Cerebellar nuclear complex (tissue), 1 donor: ENCODE results near the gene NME4.
"Not testable (repeated sequence)": the region's sequence is repeated elsewhere in the genome, so short reads cannot be mapped to it uniquely, and the experiment has no call there.

Source experiments
- DNase-seq, 2 experiments: peaks; one replicate each; lab custom pipeline; 2025; lab: John Stamatoyannopoulos, UW

NME4 gene

DNA sequence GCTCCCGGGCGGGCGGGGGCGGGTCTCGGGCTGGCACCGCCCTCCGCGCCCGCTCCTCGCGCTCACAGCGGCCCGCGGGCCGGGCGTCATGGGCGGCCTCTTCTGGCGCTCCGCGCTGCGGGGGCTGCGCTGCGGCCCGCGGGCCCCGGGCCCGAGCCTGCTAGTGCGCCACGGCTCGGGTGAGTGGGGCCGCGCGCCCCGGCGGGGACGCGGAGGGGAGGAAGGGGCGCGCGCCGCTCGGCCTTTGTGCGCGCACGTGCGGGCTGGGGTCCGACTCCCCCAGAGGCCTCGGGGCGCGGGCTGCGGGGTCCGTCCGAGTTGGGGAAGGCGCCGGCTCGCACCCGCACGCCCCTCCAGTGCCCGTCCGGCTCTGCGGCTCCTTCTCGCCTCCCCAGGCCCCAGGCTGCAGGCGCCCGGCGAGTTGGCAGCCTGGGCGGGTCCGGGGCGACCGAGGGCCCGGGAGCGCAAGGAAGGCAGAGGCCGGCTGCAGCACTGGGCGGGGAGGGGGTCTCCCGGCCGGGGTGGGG, at the start of gene NME4:
Gene NME4 (plus strand): TSS at position 65 of the 527 bp plus-strand sequence. CDS start 24 bp downstream, at position 89.
- no peak for DNase-seq

DNA sequence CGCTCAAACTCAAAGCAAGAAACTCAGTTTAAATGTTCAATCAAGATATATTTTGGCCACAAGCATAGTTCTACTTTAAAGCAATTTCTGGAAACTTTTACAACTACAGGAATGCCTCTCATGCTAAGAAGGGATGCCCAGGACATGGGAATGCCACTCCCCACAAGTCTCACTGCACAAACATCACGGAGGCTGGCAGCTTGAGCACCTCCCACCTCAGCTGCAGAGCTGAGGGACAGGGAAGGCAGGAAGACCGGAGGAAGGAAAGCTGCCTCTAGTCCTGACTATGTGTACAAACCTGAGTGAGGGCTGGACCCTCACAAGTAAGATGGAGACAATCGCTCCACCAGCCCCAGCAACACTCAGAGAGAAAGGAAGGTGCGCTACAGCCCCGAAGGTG, 49.8 kb upstream of the NME4 start:
- no peak for DNase-seq

DNA sequence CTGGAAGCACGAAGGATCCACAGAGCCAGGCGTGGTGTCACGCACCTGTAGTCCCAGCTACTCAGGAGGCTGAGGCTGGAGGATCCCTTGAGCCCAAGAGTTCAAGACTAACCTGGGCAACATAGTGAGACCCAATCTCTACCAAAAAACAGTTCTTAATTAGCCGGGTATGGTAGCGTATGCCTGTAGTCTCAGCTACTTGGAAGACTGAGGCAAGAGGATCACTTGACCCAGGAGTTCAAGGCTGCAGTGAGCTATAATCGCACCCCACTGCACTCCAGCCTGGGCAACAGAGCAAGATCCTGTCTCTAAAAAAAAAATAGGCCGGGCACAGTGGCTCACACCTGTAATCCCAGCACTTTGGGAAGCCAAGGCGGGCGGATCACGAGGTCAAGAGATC, 48.5 kb upstream of the NME4 start:
- DNase-seq: not testable (repeated sequence)

DNA sequence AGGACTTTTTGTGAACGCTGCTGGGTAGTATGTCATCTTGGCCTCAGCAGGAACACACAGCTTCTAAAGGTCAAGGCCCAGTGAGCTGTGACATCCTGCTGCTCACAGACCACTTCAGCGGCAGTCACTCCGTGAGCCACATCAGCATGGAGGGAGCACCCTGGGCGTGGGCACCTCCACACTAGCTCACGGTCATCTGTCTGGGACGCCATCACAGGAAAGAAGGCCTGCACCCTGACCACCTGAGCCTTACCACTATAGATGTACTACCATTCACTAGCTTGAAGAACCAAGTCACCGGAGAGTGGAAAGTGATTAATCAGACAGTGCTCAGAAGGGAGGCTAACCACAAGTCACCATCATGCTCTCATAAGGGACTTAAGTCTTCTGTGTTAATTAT, 47.8 kb upstream of the NME4 start:
- DNase-seq: no peak

DNA sequence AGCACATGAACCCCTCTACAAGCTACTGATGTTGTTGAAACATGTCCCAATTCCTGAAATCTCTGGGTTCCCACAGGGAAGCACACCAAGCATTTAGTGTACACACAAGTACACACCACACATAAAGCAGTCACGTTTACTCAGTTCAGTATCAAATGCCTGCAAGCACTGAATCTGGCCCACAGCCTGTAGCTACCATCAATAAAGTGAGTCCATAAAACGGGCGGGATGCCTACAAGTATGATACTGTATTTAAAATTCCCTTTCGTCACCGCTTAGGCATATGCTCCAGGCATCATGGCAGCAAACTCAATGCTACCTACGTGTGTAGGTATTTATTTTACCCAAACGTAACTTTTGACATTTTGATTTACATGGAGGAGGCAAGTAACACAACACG, 46.8 kb upstream of the NME4 start:
- DNase-seq: no peak

DNA sequence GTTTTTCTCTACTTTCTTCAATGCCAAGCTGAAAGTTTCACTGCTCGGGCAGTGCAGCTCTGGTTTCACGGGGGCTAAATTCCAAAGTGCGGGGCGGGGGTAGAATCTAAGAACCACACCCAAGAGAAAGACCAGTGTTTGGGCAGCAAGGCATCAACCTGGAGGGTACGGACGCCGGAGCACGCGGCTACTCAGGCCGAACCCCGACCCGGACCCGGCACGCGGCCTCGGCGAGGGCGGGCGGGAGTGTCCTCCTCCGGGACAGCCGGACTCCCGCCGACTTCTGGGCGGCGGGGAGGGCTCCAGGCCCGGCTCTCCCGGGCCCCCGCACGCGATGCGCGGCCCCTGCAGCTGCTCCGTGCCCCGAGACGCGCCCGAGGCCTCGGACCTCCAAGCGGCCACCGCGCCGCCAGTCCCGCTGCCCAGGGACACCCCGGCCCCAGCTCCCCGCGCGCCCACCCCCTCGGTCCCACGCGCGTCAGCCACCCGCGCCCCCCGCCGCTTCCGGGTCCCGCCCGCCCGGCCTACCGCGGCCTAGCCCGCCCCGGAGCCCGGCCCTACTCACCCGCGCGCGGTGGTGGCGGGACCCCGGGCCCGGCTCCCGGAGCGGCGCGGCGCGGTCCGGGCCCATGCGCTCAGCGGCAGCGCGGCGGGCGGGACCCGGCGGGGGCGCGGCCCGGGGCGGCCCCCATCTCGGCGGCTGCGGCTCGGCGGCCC, 45.0 kb upstream of the NME4 start:
- no peak for DNase-seq

DNA sequence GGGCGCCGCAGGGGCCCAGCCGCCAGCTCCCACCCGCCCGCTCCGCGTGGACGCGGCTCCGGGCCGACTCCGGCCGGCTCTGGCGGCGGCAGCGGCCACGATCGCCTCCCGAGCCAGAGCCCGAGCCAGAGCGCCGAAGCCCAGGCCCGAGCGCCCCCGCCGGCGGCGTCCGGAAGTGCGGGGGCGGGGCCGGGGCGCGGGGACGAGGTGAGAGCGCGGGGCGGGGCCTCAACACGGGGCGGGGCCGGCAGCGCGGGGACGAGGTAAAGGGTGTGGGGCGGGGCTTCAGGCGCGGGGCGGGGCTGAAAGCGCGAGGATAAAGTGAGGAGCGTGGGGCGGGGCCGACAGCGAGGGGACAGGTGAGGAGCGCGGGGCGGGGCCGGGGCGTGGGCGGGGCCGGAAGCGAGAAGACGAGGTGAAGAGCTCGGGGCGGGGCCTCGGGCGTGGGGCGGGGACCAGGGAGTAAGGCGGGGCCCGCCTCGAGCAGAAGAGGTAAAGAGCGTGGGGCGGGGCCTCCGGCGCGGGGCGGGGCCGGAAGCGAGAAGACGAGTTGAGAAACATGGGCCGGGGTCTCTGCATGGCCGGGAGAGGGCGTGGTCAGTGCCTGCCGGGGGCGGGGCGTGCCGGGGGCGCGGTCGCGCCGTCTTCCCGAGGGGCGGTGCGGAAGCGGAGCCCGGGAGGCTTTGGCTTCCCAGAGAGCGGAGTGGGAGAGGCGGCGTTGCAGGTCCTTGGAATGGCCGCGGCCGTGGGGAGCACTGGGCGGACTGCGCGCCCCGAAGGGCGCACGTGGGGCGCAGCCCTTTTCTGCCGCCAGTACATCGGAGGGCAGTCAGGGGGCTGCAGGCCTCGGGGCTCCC, 44.2 kb upstream of the NME4 start, which contains the start of gene AXIN1:
Gene AXIN1 (minus strand): TSS at position 177 of the 857 bp plus-strand sequence. CDS start 5,698 bp downstream, outside the sequence.
- peak; percentile 30 to 72 for DNase-seq

DNA sequence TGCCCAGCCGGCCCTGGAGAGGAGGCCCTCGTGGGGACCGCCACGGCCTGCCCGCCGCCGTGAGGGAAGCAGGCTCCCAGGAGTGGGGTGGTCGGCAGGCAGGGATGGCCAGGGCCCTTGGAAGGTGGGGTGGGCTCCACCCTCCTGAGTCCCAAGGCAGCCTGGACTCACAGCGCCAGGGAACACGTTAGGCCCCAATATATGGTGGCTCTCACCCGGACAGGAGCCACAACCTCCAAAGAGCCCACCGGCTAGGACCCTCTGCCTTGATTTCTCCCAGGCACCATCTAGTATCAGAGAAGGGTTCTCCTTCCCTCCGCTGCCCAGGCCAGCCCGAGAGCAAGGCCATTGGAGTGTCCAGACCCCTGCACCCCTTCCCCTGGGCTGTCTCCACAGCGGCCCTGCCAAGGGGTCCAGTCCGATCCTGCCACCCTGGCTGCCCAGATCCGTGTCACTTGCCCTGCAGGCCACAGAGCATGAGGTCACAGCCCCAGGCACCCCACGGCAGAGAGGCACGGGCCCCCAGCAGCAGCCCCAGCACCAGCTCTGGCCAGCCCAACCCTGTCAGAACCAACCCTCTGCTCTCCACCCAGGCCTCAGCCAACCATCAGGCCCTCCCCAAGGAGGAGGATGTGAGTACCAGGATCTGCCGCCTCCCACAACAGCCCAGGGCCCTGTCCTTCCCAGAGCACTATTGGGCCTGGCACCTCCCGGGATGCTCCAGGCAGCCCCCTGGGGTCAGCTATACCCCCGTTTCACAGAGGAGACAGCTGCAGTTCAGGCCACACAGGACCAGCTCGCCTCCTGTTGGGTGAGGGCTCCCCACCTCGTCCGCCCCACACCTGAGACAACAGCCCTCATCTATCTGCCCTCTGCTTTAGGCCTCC, 43.4 kb upstream of the NME4 start:
- no peak for DNase-seq

DNA sequence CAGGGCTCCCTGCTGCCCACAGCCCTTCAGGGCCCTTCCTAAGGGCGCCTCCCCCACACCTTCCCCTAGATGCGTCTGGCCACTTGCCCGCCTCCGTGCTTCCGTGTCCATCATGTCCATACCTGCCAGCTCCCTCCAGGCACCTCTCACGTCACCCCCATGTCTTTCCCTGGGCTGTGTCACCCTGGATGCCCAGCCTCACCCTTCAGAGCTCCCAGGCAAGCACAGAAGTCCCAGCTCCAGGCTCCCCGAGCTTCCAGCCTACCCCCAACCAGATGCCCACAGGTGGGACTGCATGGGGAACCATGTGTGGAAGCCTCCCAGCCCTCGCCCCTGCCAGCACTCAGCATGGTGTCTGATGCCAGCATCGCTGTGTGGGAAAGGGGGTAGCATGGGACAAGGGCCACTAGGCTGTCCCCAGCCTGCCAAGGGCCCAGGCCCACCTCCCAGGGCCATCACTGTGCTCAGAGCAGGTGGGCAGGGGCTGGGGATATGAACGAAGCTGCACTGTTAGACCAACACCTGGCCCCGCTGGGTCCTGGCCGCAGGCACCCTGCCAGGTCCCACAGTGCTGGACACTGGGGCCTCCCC, 42.6 kb upstream of the NME4 start:
- DNase-seq: no peak

DNA sequence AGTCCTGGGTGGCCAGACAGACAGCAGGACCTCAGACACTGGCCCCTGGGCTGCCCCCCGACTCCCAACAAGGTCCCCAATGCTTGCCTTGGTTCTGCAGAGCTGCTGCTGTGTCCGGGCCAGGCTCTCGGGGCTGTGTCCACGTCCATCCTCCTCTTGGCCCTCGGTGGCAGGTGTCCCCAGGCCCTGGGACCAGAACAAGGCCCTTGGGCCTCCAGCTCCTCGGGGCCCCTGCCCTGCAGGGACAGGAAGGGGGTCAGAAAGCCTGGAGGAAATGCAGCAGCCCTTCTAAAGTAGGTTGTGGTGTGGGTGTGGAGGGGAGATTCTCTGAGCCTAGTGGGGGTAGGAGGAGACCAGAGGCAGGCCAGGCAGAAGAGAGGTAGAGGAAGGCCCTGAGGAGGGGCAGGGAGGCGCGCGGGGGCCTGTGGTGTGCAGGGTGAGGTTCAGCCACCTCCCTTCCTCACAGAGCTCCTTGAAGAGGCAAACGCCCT, 42.0 kb upstream of the NME4 start:
- DNase-seq: no peak

DNA sequence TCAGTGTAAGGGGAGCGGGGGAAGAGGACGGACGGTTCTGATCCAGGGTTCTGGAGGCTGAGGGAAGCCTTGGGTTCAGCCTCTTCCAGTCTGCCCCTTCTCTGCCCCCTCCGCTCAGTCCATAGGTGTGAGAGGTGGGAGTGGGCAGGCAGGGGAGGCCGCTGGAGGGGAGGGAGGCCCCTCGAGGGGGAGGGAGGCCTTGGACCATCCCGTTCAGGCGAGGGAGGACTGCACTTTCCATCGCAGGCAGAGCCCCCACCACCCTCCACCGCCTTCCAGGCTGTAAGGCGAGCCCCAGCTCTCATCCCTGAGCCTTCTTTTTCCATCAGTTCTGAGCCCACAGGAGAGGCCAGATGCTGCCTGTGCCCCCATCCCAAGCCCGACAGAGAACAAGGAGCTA, 40.3 kb upstream of the NME4 start:
- no peak for DNase-seq

DNA sequence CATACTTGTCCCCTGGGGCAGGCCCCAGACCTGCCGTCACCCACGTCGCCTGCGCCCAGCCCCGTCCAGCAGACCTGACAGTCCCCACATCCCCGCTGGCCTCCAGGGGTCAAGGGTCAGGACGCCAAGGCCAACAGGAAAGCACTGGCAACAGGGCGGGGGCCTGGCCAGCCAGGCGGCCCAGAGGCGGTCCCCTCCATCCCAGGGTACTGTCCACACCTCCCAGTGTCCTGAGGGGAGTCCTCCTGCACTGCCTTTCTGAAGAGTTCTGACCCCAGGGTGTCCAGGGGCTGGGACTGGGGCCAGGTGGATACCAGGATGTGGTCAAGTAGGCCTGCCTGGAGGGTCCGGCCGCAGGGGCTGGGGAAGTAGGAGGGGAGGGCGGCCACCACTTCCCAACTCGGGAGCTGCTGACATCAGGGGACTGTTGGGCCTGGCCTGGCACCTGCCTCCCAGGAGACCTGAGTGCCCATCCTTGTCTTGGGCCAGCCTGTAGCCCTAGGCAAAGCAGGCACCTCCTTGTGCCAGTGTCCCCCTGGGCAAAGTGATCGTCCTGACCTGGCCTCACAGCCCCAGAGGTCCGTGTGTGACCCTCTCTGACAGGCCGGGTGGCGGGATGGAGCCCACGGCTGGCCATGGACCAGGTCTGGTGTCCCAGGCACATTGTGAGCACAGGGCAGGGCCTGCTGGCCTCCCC, 37.8 kb upstream of the NME4 start:
- DNase-seq: no peak

DNA sequence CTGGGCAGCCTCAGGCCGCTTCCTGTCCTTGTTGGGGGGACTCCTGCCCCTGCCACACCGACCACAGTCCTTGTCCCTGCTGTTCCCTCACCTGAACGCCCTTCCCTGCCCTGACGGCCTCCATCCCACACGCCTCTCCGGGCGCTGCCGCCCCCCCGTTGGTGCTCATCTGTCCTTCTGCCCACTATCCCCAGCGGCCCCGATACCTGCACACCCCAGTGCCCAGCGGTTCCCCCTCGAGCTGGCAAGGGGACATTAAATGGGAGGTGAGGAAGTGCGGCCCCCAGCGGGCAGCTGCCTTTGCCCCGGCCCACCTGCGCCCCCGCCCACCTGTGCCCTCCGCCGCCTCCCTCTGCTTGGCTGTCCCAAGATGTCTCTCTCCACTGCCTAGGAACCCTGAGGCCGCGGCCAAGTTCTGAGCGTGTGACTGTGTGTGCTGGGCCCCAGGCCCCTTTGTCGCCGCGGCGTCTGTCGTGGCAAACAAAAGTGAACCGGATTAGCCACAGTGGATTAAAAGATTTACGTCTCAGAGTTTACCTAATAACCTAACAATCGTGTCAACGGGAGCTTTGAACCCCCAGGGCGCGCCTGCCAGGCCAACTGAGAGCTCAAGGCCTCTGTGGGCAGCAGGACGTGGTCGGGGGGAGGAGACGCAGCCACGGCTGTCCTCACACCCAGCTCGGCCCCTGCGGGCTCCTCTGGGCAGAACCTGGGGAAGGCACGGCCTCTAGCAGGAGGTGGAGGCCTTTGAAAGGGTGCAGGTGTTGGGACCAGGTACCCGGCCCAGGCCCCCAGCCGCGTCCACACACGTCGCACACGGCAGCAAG, 36.9 kb upstream of the NME4 start:
- DNase-seq: no peak

DNA sequence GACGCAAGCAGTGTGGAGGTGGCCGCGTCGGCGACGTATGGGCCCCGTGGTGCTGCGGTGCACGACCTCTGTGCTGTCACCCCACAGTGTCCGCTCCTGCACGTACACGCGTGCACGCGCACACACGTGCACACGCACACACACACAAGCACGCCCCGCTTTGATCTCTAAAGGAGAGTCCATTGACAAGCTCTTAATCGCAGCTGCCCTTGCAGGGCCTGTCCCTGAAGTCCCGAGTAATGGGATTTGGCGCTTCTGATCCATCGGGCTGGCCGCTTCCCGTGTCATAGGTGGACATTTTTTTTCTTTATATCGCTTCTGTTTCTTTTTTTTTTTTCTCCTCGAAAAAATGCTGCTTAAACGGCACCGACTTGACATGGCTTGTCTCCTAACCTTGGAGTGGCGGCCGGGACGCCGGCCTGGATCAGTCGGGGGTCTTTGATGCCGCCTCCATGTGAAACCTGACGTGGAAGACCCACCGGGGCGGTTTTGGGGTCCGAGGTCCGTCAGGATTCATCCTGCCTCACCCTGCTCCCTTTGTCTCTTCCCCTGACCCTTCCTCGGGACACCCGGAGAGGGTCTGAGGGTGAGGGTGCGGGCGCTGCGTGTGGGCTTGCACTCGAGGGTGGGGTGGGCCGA, 36.2 kb upstream of the NME4 start:
- no peak for DNase-seq

DNA sequence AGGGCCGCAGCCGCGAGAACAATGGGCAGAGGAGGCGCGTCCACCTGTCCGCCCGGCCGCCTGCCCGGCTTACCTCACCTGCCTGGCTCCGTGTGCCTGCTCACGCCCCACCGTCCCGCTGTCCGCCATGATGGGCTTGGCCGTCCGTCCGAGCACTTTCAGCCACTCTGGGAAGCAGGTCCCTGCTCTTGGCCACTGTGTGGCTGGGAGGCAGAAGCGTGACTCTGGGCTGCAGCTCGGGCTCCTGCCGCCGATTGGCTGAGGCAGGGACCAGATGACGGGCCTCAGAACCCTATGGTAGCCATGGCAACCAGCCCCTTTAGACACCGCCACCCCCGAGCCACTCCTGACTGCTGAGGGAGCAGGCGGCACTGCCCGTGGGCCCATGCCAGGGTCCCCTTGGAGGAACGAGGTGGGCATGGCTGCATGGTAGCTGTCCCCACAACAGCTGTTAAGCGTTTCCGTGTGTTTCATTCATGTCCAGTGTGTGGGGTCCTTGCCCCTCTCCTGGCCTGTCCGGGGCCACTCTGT, 35.6 kb upstream of the NME4 start:
- DNase-seq: no peak

DNA sequence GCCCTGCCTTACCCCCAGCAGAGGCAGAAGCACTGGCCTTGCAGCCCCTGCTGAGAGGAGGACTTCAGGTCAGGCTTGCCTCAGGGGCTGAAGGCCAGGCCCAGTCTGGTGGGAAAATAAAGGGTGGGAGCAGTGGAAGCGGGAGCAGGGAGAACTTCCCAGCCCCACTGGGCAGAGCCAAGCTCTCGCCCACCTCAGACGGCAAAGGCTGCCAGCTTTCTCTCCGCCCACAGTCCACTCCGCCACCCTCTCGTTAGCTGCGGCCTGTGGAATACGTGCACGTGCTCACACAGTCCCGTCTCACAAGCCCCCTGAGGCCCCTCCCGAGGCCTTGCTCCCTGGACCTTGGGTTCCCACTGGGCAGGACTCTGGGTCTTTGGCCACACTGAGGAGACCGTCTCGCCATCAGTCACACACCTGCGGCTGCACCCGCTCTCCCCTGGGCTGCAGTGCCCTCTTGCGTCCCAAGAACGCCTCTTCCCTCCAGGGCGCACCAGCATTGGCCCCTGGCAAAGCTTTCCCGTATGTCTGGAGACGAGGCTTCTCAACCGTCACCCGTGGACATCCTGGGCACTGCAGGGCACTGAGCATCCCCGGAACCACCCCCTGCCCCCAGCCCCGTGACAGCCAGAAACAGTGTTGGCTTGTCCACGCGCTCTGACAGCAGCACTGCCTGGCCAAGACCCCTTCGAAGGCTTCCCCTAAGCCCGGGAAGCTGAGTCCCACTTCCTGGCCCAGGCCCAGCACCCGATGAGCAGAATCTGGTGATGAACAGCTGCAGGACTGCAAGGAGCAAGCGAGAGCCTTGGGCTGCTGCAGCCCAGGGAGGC, 34.9 kb upstream of the NME4 start:
- peak in 1 of 2 experiments; percentile 71 for DNase-seq

DNA sequence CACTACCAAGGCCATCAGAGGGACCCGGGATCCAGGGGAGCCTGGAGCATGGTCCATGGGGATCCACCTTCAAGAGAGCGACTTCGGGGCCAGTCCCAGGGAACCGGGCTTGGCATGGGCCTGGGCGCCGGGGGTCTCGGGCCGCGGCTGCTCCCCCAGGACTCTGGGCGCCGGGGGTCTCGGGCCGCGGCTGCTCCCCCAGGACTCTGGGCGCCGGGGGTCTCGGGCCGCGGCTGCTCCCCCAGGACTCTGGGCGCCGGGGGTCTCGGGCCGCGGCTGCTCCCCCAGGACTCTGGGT, 34.3 kb upstream of the NME4 start:
- not testable (repeated sequence) for DNase-seq

DNA sequence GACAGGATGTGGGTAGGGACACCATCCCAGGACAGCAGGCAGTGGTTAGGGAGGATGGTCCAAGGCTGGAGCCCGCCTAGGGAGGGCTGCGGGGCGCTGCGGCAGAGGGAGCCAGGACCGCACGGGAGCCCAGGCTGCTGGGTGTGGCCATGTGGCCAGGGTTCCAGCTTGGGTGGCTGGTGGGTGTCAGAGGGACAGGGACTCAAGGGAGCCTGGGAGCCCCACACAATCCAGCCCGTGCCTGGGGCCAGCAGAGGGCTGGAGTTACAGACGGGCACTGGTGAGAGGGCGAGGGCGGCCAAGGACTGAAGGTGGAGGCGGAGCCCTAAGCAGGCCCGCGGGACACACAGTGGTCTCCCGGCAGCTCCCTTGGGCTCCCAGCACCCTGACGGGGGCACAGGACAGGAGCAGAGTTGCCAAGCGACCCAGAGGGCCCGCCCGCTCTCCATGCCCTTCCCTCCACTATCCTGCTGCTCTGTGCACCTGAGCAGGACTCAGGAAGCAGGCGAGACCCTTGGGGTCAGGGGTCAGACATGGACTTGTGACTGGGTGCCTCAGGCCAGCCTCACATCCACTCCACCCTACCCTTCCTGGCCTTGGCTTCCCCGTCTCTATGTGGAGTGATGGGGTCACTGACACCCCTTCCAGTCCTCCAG, 33.8 kb upstream of the NME4 start:
- DNase-seq: no peak
